Mesenchymal stem cell (in vitro differentiated cells and primary cell): Measurements from ENCODE around the gene DGKH.

Source experiments
- DNase-seq: peaks from one replicate; pipeline ENCODE4 v3.0.0-alpha.2; 2013
- H2AFZ ChIP-seq: one replicate; pipeline ENCODE4 v1.6.1; 2013; ENCODE audit warnings: low read depth, mild to moderate bottlenecking, control low read depth, inconsistent platforms, low read length, moderate library complexity
- H2AK5ac ChIP-seq: 2 replicates; pipeline ENCODE4 v1.6.1; 2013; ENCODE audit warnings: low read length, moderate library complexity, mild to moderate bottlenecking, inconsistent platforms; ENCODE audit not compliant: severe bottlenecking
- H2BK120ac ChIP-seq: one replicate; pipeline ENCODE4 v1.6.1; 2013; ENCODE audit warnings: low read depth, mild to moderate bottlenecking, inconsistent platforms, low read length, moderate library complexity
- H2BK12ac ChIP-seq, 2 experiments: one replicate each; pipeline ENCODE4 v1.6.1; 2013; ENCODE audit warnings: inconsistent platforms in 2 of 2, low read length in 2 of 2, mild to moderate bottlenecking in 2 of 2, moderate library complexity in 2 of 2, control low read depth in 1 of 2
- H2BK15ac ChIP-seq: one replicate; pipeline ENCODE4 v1.6.1; 2013; ENCODE audit warnings: mild to moderate bottlenecking, low read depth, inconsistent platforms; ENCODE audit not compliant: poor library complexity, severe bottlenecking
- H2BK5ac ChIP-seq: 2 replicates; pipeline ENCODE4 v1.6.1; 2013; ENCODE audit warnings: low read depth, mild to moderate bottlenecking, low read length, control low read depth, inconsistent platforms; ENCODE audit not compliant: poor library complexity, severe bottlenecking
- H3K14ac ChIP-seq, 2 experiments: one replicate each; pipeline ENCODE4 v1.6.1; 2013; ENCODE audit warnings: inconsistent platforms in 2 of 2, low read length in 2 of 2, control low read depth in 1 of 2, mild to moderate bottlenecking in 1 of 2, moderate library complexity in 1 of 2
- H3K18ac ChIP-seq, 2 experiments: one replicate each; pipeline ENCODE4 v1.6.1; 2013; ENCODE audit warnings: inconsistent platforms in 2 of 2, low read length in 2 of 2, control low read depth in 1 of 2, low read depth in 1 of 2, mild to moderate bottlenecking in 1 of 2
- H3K23ac ChIP-seq, 2 experiments: one replicate each; pipeline ENCODE4 v1.6.1; 2013; ENCODE audit warnings: inconsistent platforms in 2 of 2, low read length in 2 of 2, mild to moderate bottlenecking in 2 of 2, moderate library complexity in 2 of 2, control low read depth in 1 of 2
- H3K27ac ChIP-seq: 2 replicates; pipeline ENCODE4 v1.5.1; 2013; ENCODE audit warnings: mild to moderate bottlenecking, moderate library complexity, low read length, control low read depth, inconsistent platforms; ENCODE audit not compliant: poor library complexity, severe bottlenecking
- H3K27me3 ChIP-seq, 2 experiments: 2 replicates each; pipeline versions ENCODE4 v1.6.1 to v1.7.0; 2013; ENCODE audit warnings: low read length in 2 of 2, mild to moderate bottlenecking in 2 of 2, moderate library complexity in 2 of 2, control low read depth in 1 of 2, inconsistent platforms in 1 of 2; ENCODE audit not compliant: control insufficient read depth in 1 of 2, insufficient read depth in 1 of 2
- H3K36me3 ChIP-seq, 2 experiments: 2 replicates each; pipeline versions ENCODE4 v1.6.1 to v1.7.0; 2013; ENCODE audit warnings: low read length in 2 of 2, control low read depth in 1 of 2, inconsistent platforms in 1 of 2, low read depth in 1 of 2, mild to moderate bottlenecking in 1 of 2; ENCODE audit not compliant: insufficient read depth in 2 of 2, control insufficient read depth in 1 of 2
- H3K4ac ChIP-seq, 2 experiments: one replicate each; pipeline ENCODE4 v1.6.1; 2013; ENCODE audit warnings: inconsistent platforms in 2 of 2, low read length in 2 of 2, mild to moderate bottlenecking in 2 of 2, moderate library complexity in 2 of 2, control low read depth in 1 of 2, low read depth in 1 of 2
- H3K4me1 ChIP-seq: 2 replicates; pipeline ENCODE4 v1.6.1; 2013; ENCODE audit warnings: low read depth, low read length, control low read depth; ENCODE audit not compliant: control insufficient read depth, insufficient read depth
- H3K4me2 ChIP-seq: 2 replicates; pipeline ENCODE4 v1.6.1; 2013; ENCODE audit warnings: low read length, mild to moderate bottlenecking, inconsistent platforms; ENCODE audit not compliant: poor library complexity, severe bottlenecking
- H3K4me3 ChIP-seq, 2 experiments: 2 replicates each; pipeline versions ENCODE4 v1.5.1 to v1.7.0; 2013; ENCODE audit warnings: low read length in 2 of 2, mild to moderate bottlenecking in 2 of 2, control low read depth in 1 of 2, low read depth in 1 of 2; ENCODE audit not compliant: insufficient read depth in 1 of 2
- H3K79me1 ChIP-seq: replicated peaks from 2 replicates; pipeline ENCODE4 v1.6.1; 2013; ENCODE audit warnings: mild to moderate bottlenecking, control low read depth, low read length, inconsistent platforms; ENCODE audit not compliant: poor library complexity, severe bottlenecking
- H3K9ac ChIP-seq: 2 replicates; pipeline ENCODE4 v1.7.0; 2013; ENCODE audit warnings: mild to moderate bottlenecking, low read length, moderate library complexity
- H3K9me3 ChIP-seq: 2 replicates; pipeline ENCODE4 v1.7.0; 2013; ENCODE audit warnings: mild to moderate bottlenecking, low read length; ENCODE audit not compliant: control insufficient read depth
- H4K8ac ChIP-seq: one replicate; pipeline ENCODE4 v1.6.1; 2013; ENCODE audit warnings: inconsistent platforms, mild to moderate bottlenecking, low read length, moderate library complexity
- H4K91ac ChIP-seq: one replicate; pipeline ENCODE4 v1.6.1; 2013; ENCODE audit warnings: mild to moderate bottlenecking, low read length, inconsistent platforms
- WGBS: methylation state at CpG from one replicate; pipeline ENCODE4 v1.1.7; 2013; ENCODE audit warnings: mixed read lengths; 5-methylcytosine and 5-hydroxymethylcytosine counted together

DGKH gene

GRCh38 chr13:42075517-42075916 lies 27.1 kb downstream of the DGKH start:
- H3K9me3 ChIP-seq = no peaks in the 10 kb centered on the region
- peaks cover 8% of the 10 kb centered on the region for H3K79me1 ChIP-seq
- H2BK15ac ChIP-seq = no peak overlapping the region
- no peak overlapping the region for H3K4me3 ChIP-seq
- H3K36me3 ChIP-seq = peaks cover 0 to 3% of the 10 kb centered on the region in 2 experiments
- H3K4me2 ChIP-seq = no peak overlapping the region
- peaks cover 3% of the 10 kb centered on the region for H3K4me1 ChIP-seq
- no peak overlapping the region for H2BK5ac ChIP-seq
- no peak overlapping the region for H3K27ac ChIP-seq
- no peak overlapping the region for H3K14ac ChIP-seq
- H4K91ac ChIP-seq = no peak overlapping the region
- no peak for DNase-seq
- no peak overlapping the region for H3K9ac ChIP-seq
- H2BK12ac ChIP-seq = no peak overlapping the region
- H3K18ac ChIP-seq = no peak overlapping the region
- H3K23ac ChIP-seq = no peak overlapping the region
- H2AK5ac ChIP-seq = no peak overlapping the region
- H4K8ac ChIP-seq = no peak overlapping the region
- no peak overlapping the region for H2AFZ ChIP-seq
- H3K4ac ChIP-seq = no peak overlapping the region
- no peaks in the 10 kb centered on the region for H3K27me3 ChIP-seq
- H2BK120ac ChIP-seq = no peak overlapping the region

GRCh38 chr13:42076309-42076713 lies 27.9 kb downstream of the DGKH start:
- H3K4me1 ChIP-seq = peaks cover 3% of the 10 kb centered on the region
- H3K14ac ChIP-seq = no peak overlapping the region
- H2BK5ac ChIP-seq = no peak overlapping the region
- H3K9me3 ChIP-seq = no peaks in the 10 kb centered on the region
- no peak overlapping the region for H2BK12ac ChIP-seq
- H2AK5ac ChIP-seq = no peak overlapping the region
- no peak overlapping the region for H2BK15ac ChIP-seq
- peak; percentile 36 for DNase-seq
- H4K8ac ChIP-seq = no peak overlapping the region
- H2BK120ac ChIP-seq = no peak overlapping the region
- H3K79me1 ChIP-seq = peaks cover 8% of the 10 kb centered on the region
- no peak overlapping the region for H3K4ac ChIP-seq
- H3K27me3 ChIP-seq = no peaks in the 10 kb centered on the region
- H3K36me3 ChIP-seq = peaks cover 0 to 3% of the 10 kb centered on the region in 2 experiments
- H3K23ac ChIP-seq = no peak overlapping the region
- no peak overlapping the region for H3K4me3 ChIP-seq
- no peak overlapping the region for H3K27ac ChIP-seq
- WGBS = no CpG with 5 or more reads among the region's 3 CpGs
- no peak overlapping the region for H4K91ac ChIP-seq
- H3K9ac ChIP-seq = no peak overlapping the region
- H2AFZ ChIP-seq = no peak overlapping the region
- H3K4me2 ChIP-seq = no peak overlapping the region
- no peak overlapping the region for H3K18ac ChIP-seq

- H2BK15ac ChIP-seq = no peak overlapping the region
- no peak overlapping the region for H3K27ac ChIP-seq
- H2BK5ac ChIP-seq = no peak overlapping the region
- H3K23ac ChIP-seq = no peak overlapping the region
- H3K9me3 ChIP-seq = no peaks in the 10 kb centered on the region
- no peak overlapping the region for H3K4ac ChIP-seq
- no peak for DNase-seq
- H2BK12ac ChIP-seq = no peak overlapping the region
- WGBS = 72% methylated on average over 4 of the region's 5 CpGs
- peaks cover 8% of the 10 kb centered on the region for H3K79me1 ChIP-seq
- H3K14ac ChIP-seq = no peak overlapping the region
- no peak overlapping the region for H3K18ac ChIP-seq
- H3K27me3 ChIP-seq = no peaks in the 10 kb centered on the region
- peaks cover 0 to 5% of the 10 kb centered on the region in 2 experiments for H3K36me3 ChIP-seq
- H3K4me1 ChIP-seq = peaks cover 5% of the 10 kb centered on the region
- H4K8ac ChIP-seq = no peak overlapping the region
- H3K4me2 ChIP-seq = no peak overlapping the region
- H2AFZ ChIP-seq = no peak overlapping the region
- H3K9ac ChIP-seq = no peak overlapping the region
- H3K4me3 ChIP-seq = no peak overlapping the region
- no peak overlapping the region for H2BK120ac ChIP-seq
- no peak overlapping the region for H2AK5ac ChIP-seq
- no peak overlapping the region for H4K91ac ChIP-seq
Observed at GRCh38 chr13:42078128-42078808, 29.8 kb downstream of the DGKH start.

- H3K27ac ChIP-seq = no peak overlapping the region
- DNase-seq = no peak
- H2BK15ac ChIP-seq = no peak overlapping the region
- H3K9me3 ChIP-seq = no peaks in the 10 kb centered on the region
- H3K23ac ChIP-seq = no peak overlapping the region
- H3K4me1 ChIP-seq = peaks cover 3% of the 10 kb centered on the region
- no peak overlapping the region for H3K9ac ChIP-seq
- peaks cover 2 to 5% of the 10 kb centered on the region in 2 experiments for H3K36me3 ChIP-seq
- H3K79me1 ChIP-seq = peaks cover 15% of the 10 kb centered on the region
- no peak overlapping the region for H4K91ac ChIP-seq
- no peak overlapping the region for H4K8ac ChIP-seq
- H3K4ac ChIP-seq = no peak overlapping the region
- 98% methylated on average over 14 of the region's 16 CpGs for WGBS
- no peak overlapping the region for H2AFZ ChIP-seq
- no peak overlapping the region for H2BK120ac ChIP-seq
- H3K4me2 ChIP-seq = no peak overlapping the region
- no peak overlapping the region for H3K14ac ChIP-seq
- H2AK5ac ChIP-seq = no peak overlapping the region
- no peaks in the 10 kb centered on the region for H3K27me3 ChIP-seq
- H2BK5ac ChIP-seq = no peak overlapping the region
- no peak overlapping the region for H3K4me3 ChIP-seq
- no peak overlapping the region for H3K18ac ChIP-seq
- H2BK12ac ChIP-seq = no peak overlapping the region
Observed at GRCh38 chr13:42083138-42083770, 34.8 kb downstream of the DGKH start.
